Measurements from ENCODE around the gene SLC25A26. TPM values are rescaled to one million over a fixed set of nuclear protein-coding genes. Genes with fewer than 3 reads are reported as not detected.

SLC25A26 gene
- total and polyA plus RNA-seq, 8 donors, result 5.1 to 13.6 (median 9.9) TPM

DNA sequence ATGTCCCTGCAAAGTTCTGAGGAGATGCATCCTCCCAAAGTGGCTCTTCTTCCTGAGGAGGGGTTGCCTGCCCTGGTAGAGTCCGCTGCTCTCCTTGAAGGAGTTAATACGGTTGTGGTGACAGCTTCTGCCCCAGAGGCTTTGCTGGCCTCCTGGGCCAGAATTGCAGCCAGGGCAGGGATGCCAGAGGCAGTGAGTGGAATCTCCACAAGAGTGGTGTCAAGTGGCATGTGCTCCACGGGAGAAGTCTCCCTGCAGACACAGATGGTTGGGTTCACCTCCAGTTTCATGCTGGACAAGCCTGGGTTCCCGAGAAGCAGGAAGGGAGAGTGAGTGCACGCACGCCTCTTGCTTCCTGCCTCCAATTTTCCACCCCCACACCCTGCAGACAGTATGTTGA, 105.5 kb downstream of the SLC25A26 start:
- no peak for ATAC-seq
- WGBS, 2 donors, result 89 to 91% methylated on average over 6 of the region's 6 CpGs

GRCh38 chr3:66335671-66336070, 114.9 kb downstream of the SLC25A26 start:
- H3K4me1 ChIP-seq, result peaks cover 0 to 4% (median 0%) of the 10 kb centered on the region in 3 donors

More for the DNA sequence above, 105.5 kb downstream of the SLC25A26 start:
- Histone ChIP-seq H3K36me3 (no peaks in the 10 kb centered on the region), H3K27me3 (no peaks in the 10 kb centered on the region), H3K4me3 (no peak overlapping the region), H3K27ac (no peak overlapping the region), H3K9me3 (no peaks in the 10 kb centered on the region), H3K4me1 (no peaks in the 10 kb centered on the region)
- TF ChIP-seq, protein P1, sequence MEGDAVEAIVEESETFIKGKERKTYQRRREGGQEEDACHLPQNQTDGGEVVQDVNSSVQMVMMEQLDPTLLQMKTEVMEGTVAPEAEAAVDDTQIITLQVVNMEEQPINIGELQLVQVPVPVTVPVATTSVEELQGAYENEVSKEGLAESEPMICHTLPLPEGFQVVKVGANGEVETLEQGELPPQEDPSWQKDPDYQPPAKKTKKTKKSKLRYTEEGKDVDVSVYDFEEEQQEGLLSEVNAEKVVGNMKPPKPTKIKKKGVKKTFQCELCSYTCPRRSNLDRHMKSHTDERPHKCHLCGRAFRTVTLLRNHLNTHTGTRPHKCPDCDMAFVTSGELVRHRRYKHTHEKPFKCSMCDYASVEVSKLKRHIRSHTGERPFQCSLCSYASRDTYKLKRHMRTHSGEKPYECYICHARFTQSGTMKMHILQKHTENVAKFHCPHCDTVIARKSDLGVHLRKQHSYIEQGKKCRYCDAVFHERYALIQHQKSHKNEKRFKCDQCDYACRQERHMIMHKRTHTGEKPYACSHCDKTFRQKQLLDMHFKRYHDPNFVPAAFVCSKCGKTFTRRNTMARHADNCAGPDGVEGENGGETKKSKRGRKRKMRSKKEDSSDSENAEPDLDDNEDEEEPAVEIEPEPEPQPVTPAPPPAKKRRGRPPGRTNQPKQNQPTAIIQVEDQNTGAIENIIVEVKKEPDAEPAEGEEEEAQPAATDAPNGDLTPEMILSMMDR (IDR thresholded peaks at IDR 0.05), result no peak
- intact Hi-C loops (cut with DNase I), result no loop called here
- DNase-seq (no peak), FAIRE-seq (no peak)

GRCh38 chr3:66336333-66336766, 115.5 kb downstream of the SLC25A26 start:
- ATAC-seq (peak; percentile 35 to 74 (median 44)), DNase-seq (no peak), FAIRE-seq (no peak)
- TF ChIP-seq, protein P1 (IDR thresholded peaks at IDR 0.05), result no peak
- Histone ChIP-seq H3K27me3 (no peaks in the 10 kb centered on the region), H3K9me3 (no peaks in the 10 kb centered on the region), H3K36me3 (no peaks in the 10 kb centered on the region), H3K4me3 (no peak overlapping the region), H3K27ac (no peak overlapping the region), H3K4me1 (peaks cover 0 to 4% (median 0%) of the 10 kb centered on the region in 3 donors)
- intact Hi-C loops (cut with DNase I), result no loop called here
- 29 to 35% methylated on average over 4 of the region's 4 CpGs for WGBS, 2 donors

More at GRCh38 chr3:66335671-66336070, 114.9 kb downstream of the SLC25A26 start:
- DNase-seq, result no peak
- 94 to 95% methylated on average over 2 of the region's 2 CpGs for WGBS, 2 donors
- no peak overlapping the region for H3K27ac ChIP-seq
- H3K4me3 ChIP-seq, result no peak overlapping the region
- no peaks in the 10 kb centered on the region for H3K9me3 ChIP-seq
- no peak for ATAC-seq
- no peaks in the 10 kb centered on the region for H3K27me3 ChIP-seq
- intact Hi-C loops (cut with DNase I), result no loop called here
- no peak for FAIRE-seq
- H3K36me3 ChIP-seq, result no peaks in the 10 kb centered on the region
- TF ChIP-seq, protein P1 (IDR thresholded peaks at IDR 0.05), result no peak

GRCh38 chr3:66338927-66339326, 118.1 kb downstream of the SLC25A26 start:
- Histone ChIP-seq H3K4me1 (peaks cover 0 to 4% (median 0%) of the 10 kb centered on the region in 3 donors), H3K9me3 (no peaks in the 10 kb centered on the region), H3K27ac (no peak overlapping the region), H3K27me3 (no peaks in the 10 kb centered on the region), H3K4me3 (no peak overlapping the region), H3K36me3 (no peaks in the 10 kb centered on the region)
- DNase-seq (no peak), ATAC-seq (no peak), FAIRE-seq (no peak)
- TF ChIP-seq, protein P1 (IDR thresholded peaks at IDR 0.05), result no peak
- intact Hi-C loops (cut with DNase I), result no loop called here
- WGBS, 2 donors, result 80 to 81% methylated on average over 3 of the region's 3 CpGs

GRCh38 chr3:66342717-66343356, 122.0 kb downstream of the SLC25A26 start:
- Histone ChIP-seq H3K36me3 (no peaks in the 10 kb centered on the region), H3K9me3 (no peaks in the 10 kb centered on the region), H3K27ac (no peak overlapping the region), H3K27me3 (no peaks in the 10 kb centered on the region), H3K4me3 (no peak overlapping the region), H3K4me1 (peaks cover 0 to 7% (median 0%) of the 10 kb centered on the region in 3 donors)
- FAIRE-seq (no peak), DNase-seq (no peak), ATAC-seq (no peak)
- TF ChIP-seq, protein P1 (IDR thresholded peaks at IDR 0.05), result no peak
- 85 to 89% methylated on average over 8 of the region's 8 CpGs for WGBS, 2 donors
- intact Hi-C loops (cut with DNase I), result no loop called here

Data from pancreas (tissue), 10 donors.